Omental fat pad (tissue), 4 donors: ENCODE results near the gene TSC2. TPM values are rescaled to one million over a fixed set of nuclear protein-coding genes. Genes with fewer than 3 reads are reported as not detected.
A peak's percentile ranks its signal among the peaks of the same experiment; 100 is the strongest.

Experiments
- ATAC-seq: fragments of 150-250 bp; one replicate; pipeline ENCODE4 v1.9.1; 2016; ENCODE audit warnings: mild to moderate bottlenecking, moderate library complexity; ENCODE audit not compliant: low FRiP score
- DNase-seq: peaks from one replicate; pipeline ENCODE4 v3.0.0-alpha.2; 2019; ENCODE audit warnings: low spot score
- total RNA-seq, 4 donors: library from RNA; depleted of rRNA; stranded (reverse); fragments of >200 nt; gene quantifications; one replicate each; pipeline ENCODE4 v1.1.0, GENCODE V29; 2016
- TF ChIP-seq, protein P1 (sequence below), 3 donors: fragments of 450-650 bp; IDR thresholded peaks; one replicate each; pipeline ENCODE4 v1.5.1; 2016 to 2017; ENCODE audit warnings: antibody characterized with exemption in 3 of 3, mild to moderate bottlenecking in 3 of 3, moderate library complexity in 2 of 3

TSC2 gene
- total RNA-seq, 4 donors from 2014 or later, result 30.0 to 59.4 (median 35.9) TPM

DNA sequence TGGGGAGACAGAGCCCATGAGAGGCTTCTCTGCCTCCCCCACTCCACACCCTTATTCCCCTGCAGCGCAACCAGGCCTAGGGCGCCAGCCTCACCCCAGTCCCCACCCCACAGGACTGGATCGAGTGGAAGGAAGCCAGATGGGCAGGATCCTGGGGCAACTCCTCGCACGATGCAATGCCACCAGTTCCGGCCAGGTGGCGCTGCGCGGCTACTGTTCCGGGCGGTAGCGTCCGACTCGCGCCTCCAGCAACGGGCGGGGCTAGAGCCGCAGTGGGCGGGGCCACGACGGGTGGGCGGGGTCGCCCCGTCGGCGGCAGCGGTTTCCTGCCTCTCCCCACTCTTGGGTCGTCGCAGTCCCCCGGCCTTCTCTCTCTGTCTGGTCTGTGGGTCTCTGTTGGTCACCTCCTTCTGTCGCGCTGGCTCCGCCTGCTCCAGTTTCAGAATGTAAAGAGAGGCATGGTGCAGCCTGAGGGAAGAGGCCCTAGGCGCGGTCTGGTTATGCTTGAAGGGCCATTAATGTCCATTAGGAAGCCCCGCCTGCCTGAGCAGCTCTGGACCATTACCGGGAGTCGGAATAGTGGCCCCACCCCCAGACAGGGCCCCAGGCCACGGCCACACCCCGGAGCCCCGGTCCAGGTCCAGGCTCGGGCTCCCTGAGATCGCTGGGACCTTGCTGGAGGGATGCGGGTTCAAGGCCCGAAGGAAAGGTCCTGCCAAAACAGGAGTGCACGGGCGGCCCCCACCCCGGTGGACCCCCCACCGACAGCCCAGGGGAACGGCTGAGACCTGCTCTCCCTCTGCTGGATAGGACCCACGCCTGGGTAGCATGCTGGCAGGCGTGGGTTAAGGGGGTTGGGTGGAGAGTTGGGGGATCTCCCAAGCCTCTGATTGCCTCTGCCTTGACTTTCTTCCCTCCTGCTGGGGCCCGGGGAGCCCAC is 24.4 kb upstream of the TSC2 start:
- TF ChIP-seq, protein P1, sequence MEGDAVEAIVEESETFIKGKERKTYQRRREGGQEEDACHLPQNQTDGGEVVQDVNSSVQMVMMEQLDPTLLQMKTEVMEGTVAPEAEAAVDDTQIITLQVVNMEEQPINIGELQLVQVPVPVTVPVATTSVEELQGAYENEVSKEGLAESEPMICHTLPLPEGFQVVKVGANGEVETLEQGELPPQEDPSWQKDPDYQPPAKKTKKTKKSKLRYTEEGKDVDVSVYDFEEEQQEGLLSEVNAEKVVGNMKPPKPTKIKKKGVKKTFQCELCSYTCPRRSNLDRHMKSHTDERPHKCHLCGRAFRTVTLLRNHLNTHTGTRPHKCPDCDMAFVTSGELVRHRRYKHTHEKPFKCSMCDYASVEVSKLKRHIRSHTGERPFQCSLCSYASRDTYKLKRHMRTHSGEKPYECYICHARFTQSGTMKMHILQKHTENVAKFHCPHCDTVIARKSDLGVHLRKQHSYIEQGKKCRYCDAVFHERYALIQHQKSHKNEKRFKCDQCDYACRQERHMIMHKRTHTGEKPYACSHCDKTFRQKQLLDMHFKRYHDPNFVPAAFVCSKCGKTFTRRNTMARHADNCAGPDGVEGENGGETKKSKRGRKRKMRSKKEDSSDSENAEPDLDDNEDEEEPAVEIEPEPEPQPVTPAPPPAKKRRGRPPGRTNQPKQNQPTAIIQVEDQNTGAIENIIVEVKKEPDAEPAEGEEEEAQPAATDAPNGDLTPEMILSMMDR (IDR thresholded peaks at IDR 0.05), result peak in 2 of 3 donors; percentile 80 to 92
- DNase-seq (peak; percentile 92), ATAC-seq (peak; percentile 90)

DNA sequence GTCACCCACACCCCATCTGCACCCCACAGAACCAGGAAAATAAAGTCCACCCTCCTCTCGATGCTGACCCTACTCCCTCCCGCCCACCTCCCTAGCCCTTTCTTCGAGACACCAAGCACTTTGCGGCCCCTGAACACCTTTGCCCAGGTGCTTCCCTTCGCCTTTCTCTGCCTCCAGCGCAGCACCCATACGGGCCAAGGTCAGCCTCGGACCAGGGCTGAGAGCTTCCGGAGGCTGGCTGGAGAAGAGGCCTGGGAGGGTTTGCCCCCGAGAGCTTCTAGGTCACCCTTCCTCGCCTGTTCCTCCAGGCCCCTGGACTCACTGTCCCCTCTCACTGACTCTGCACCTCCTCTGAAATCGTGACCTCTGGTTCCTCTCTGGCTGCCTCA is 23.8 kb upstream of the TSC2 start:
- DNase-seq, result no peak
- TF ChIP-seq, protein P1 (IDR thresholded peaks at IDR 0.05), result no peak
- no peak for ATAC-seq

DNA sequence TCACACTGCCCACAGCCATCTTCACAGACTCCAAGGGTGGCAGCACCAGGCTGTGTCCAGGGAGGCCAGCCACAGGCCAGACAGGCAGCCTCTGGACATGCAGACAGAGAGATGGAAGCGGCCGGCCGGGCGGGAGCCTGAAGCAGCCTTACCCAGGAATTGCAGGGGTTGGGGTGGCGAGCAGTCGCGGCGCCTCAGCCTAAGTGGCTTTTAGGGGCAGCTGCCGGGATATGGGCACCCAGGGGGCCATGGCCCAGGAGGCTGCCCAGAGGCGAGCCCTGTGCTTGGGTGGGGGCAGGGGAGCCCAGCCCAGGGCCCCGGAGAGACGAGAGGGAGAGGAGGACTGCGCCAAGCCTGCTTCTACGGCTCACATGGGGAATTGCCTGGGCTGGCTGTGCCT is 22.5 kb upstream of the TSC2 start:
- no peak for DNase-seq
- TF ChIP-seq, protein P1 (IDR thresholded peaks at IDR 0.05), result no peak
- ATAC-seq, result no peak

DNA sequence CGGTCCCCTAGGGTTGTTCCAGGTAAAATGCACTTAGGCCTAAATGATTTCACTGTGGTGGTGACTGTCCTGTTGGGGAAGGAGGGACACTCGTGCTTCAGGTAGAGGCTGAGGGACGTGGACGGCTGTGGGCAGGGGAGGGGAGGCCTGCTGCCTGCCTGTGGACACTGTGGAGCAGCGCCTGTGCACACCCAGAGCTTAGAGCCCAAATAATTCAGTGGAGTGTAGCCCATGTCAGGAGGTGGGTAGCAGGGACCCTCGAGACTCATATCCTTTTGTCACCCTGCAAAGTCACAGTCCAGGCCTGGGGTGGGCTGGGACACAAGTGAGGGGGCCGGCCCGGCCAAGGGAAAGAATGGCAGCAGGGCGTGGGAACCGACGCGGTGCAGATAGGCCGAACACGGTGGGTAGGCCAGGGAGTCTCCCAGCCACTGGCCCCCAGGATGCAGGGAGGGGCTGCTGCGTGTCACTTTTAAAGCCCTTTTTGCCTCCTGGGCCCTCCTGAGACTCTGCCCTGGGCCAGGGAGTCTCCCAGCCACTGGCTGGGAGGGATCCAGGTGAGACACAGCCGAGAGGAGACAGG is 21.8 kb upstream of the TSC2 start:
- TF ChIP-seq, protein P1 (IDR thresholded peaks at IDR 0.05), result no peak
- ATAC-seq, result no peak
- DNase-seq, result no peak

DNA sequence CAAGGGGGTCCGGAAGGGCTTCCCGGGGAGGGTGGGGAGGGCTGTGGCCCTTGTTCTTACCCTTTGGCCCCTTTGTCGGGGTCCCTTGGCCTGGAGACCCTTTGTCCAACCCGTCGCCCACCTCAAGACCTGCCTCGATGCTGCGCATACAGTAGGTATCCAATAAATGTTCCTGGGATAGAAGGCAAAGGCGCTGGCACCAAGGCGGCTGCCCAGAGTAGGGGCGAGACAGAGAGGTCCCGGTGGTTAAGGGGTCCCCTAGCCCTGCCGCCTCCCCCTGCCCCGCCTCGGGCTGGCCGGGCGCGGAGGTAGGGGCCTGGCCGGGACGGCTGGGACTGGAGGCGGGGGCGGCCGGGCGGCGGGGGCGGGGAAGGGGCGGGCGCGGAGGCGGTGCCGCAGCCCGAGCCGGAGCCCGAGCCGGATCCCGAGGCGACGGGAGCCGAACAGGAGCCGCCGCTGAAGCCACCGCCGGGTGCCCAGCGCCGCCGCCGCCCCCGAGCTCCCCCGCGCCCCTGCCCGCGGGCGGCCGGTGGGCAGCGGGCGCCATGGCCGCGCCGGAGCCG is 21.2 kb upstream of the TSC2 start, which contains the start of gene NHERF2:
NHERF2 (plus strand) TSS at position 442 of the 563 bp plus-strand sequence; CDS start at position 546, 104 bp downstream.
- ATAC-seq (no peak), DNase-seq (no peak)
- TF ChIP-seq, protein P1 (IDR thresholded peaks at IDR 0.05), result no peak

GRCh38 chr16:2027024-2028010 is 20.5 kb upstream of the TSC2 start:
- DNase-seq (no peak), ATAC-seq (no peak)
- TF ChIP-seq, protein P1 (IDR thresholded peaks at IDR 0.05), result no peak
